Progenitor cell of endocrine pancreas (in vitro differentiated cells): ENCODE measurements around the gene C3orf52. TPM values are rescaled to one million over a fixed set of nuclear protein-coding genes. Genes with fewer than 3 reads are reported as not detected.
A peak's percentile ranks its signal among the peaks of the same experiment; 100 is the strongest.

ENCODE experiments used
- DNase-seq: peaks from one replicate; pipeline ENCODE4 v3.0.0; 2021; ENCODE audit warnings: low spot score; ENCODE audit not compliant: unreplicated experiment
- H3K27ac Mint-ChIP-seq: 2 replicates; pipeline ENCODE4 v1.8.0; 2021; ENCODE audit warnings: mild to moderate bottlenecking, moderate library complexity, mixed read lengths
- H3K27me3 Mint-ChIP-seq: 2 replicates; pipeline ENCODE4 v1.8.0; 2021; ENCODE audit warnings: mixed read lengths
- H3K36me3 Mint-ChIP-seq: 2 replicates; pipeline ENCODE4 v1.8.0; 2022; ENCODE audit warnings: mixed read lengths; ENCODE audit not compliant: insufficient read depth
- H3K4me1 Mint-ChIP-seq: 2 replicates; pipeline ENCODE4 v1.8.0; 2021; ENCODE audit warnings: low read depth, mixed read lengths
- H3K4me3 Mint-ChIP-seq: 2 replicates; pipeline ENCODE4 v1.8.0; 2021; ENCODE audit warnings: low read depth, mild to moderate bottlenecking, moderate library complexity, mixed read lengths
- H3K9me3 Mint-ChIP-seq: 2 replicates; pipeline ENCODE4 v1.8.0; 2021; ENCODE audit warnings: low read depth, mixed read lengths
- CTCF ChIP-seq: fragments of 200-600 bp; sonication (generic); IDR thresholded peaks from one replicate; pipeline ENCODE4 v1.5.0; 2021; ENCODE audit warnings: antibody characterized with exemption, mild to moderate bottlenecking; ENCODE audit not compliant: unreplicated experiment
- total RNA-seq: library from RNA; stranded (reverse); gene quantifications from 2 replicates; pipeline ENCODE4 v1.2.1, GENCODE V29; 2021

Gene C3orf52
- total RNA-seq, 1 donor from 2014 or later = 20.6 TPM

GRCh38 chr3:112132975-112133448, 46.8 kb downstream of the C3orf52 start, which contains the start of gene GCSAM:
Gene GCSAM, minus strand, starts transcription at chr3:112133248. Its CDS starts 128 bp downstream, at chr3:112133120.
- H3K9me3 Mint-ChIP-seq = no peaks in the 10 kb centered on the region
- H3K4me3 Mint-ChIP-seq = no peak within 1 kb of the TSS
- TF ChIP-seq CTCF = no peak
- no peak for DNase-seq
- H3K36me3 Mint-ChIP-seq = peaks cover 3% of the 10 kb centered on the region
- H3K27me3 Mint-ChIP-seq = no peaks in the 10 kb centered on the region
- no peak within 1 kb of the TSS for H3K27ac Mint-ChIP-seq
- peaks cover 28% of the 10 kb centered on the region for H3K4me1 Mint-ChIP-seq

- no peak for TF ChIP-seq CTCF
- DNase-seq = no peak
- Mint-ChIP-seq H3K4me3 (no peak overlapping the region), H3K36me3 (peaks cover 3% of the 10 kb centered on the region), H3K4me1 (peaks cover 28% of the 10 kb centered on the region), H3K9me3 (no peaks in the 10 kb centered on the region), H3K27me3 (no peaks in the 10 kb centered on the region), H3K27ac (no peak overlapping the region)
Observed at GRCh38 chr3:112133626-112134334, 47.6 kb downstream of the C3orf52 start.

GRCh38 chr3:112134335-112135124, 48.3 kb downstream of the C3orf52 start:
- H3K4me1 Mint-ChIP-seq = peaks cover 26% of the 10 kb centered on the region
- no peak for DNase-seq
- TF ChIP-seq CTCF = no peak
- no peaks in the 10 kb centered on the region for H3K9me3 Mint-ChIP-seq
- no peak overlapping the region for H3K27ac Mint-ChIP-seq
- H3K27me3 Mint-ChIP-seq = no peaks in the 10 kb centered on the region
- peaks cover 3% of the 10 kb centered on the region for H3K36me3 Mint-ChIP-seq
- no peak overlapping the region for H3K4me3 Mint-ChIP-seq

- no peak for TF ChIP-seq CTCF
- H3K27ac Mint-ChIP-seq = no peak overlapping the region
- no peaks in the 10 kb centered on the region for H3K9me3 Mint-ChIP-seq
- H3K36me3 Mint-ChIP-seq = no peaks in the 10 kb centered on the region
- no peak for DNase-seq
- no peaks in the 10 kb centered on the region for H3K27me3 Mint-ChIP-seq
- peaks cover 26% of the 10 kb centered on the region for H3K4me1 Mint-ChIP-seq
- no peak overlapping the region for H3K4me3 Mint-ChIP-seq
Observed at GRCh38 chr3:112136046-112136445, 49.9 kb downstream of the C3orf52 start.

- H3K4me3 Mint-ChIP-seq = no peak overlapping the region
- DNase-seq = no peak
- peak; percentile 68 for TF ChIP-seq CTCF
- no peaks in the 10 kb centered on the region for H3K27me3 Mint-ChIP-seq
- no peaks in the 10 kb centered on the region for H3K36me3 Mint-ChIP-seq
- H3K9me3 Mint-ChIP-seq = no peaks in the 10 kb centered on the region
- peaks cover 26% of the 10 kb centered on the region for H3K4me1 Mint-ChIP-seq
- peak overlapping the region; percentile 57 for H3K27ac Mint-ChIP-seq
Observed at GRCh38 chr3:112136959-112137693, 50.9 kb downstream of the C3orf52 start.
